Astrocyte of the cerebellum (primary cell): ENCODE results near the gene OXCT1.
"Not testable (repeated sequence)": the region's sequence is repeated elsewhere in the genome, so short reads cannot be mapped to it uniquely, and the experiment has no call there.

ENCODE experiments used
- DNase-seq: peaks from one replicate; pipeline ENCODE4 v3.0.0-alpha.2; 2011; ENCODE audit warnings: low read depth
- H3K4me3 ChIP-seq: 2 replicates; pipeline ENCODE4 v1.5.1; 2011; ENCODE audit warnings: mild to moderate bottlenecking, low read depth, low read length, moderate library complexity
- CTCF ChIP-seq: IDR thresholded peaks from 2 replicates; pipeline ENCODE4 v1.5.1; 2012; ENCODE audit warnings: low read length, low read depth, moderate library complexity, mild to moderate bottlenecking; ENCODE audit errors: missing control alignments
- in situ Hi-C: cut with HindIII; loops from 2 replicates; pipeline ENCODE4 v1.10.0; 2017; ENCODE audit warnings: low sequenced_read_pairs

OXCT1 gene

GRCh38 chr5:41820150-41820549 lies 50.1 kb downstream of the OXCT1 start:
- DNase-seq: no peak
- H3K4me3 ChIP-seq: no peak overlapping the region
- in situ Hi-C loops: no loop called here
- no peak for TF ChIP-seq CTCF

GRCh38 chr5:41817625-41818301 lies 52.5 kb downstream of the OXCT1 start:
- no peak for TF ChIP-seq CTCF
- no peak for DNase-seq
- no peak overlapping the region for H3K4me3 ChIP-seq
- in situ Hi-C loops: no loop called here

- H3K4me3 ChIP-seq: no peak overlapping the region
- no peak for DNase-seq
- in situ Hi-C loops: no loop called here
- no peak for TF ChIP-seq CTCF
These were observed 54.5 kb downstream of the OXCT1 start for GRCh38 chr5:41815663-41816229.

GRCh38 chr5:41815261-41815660 lies 55.0 kb downstream of the OXCT1 start:
- TF ChIP-seq CTCF: no peak
- no peak overlapping the region for H3K4me3 ChIP-seq
- in situ Hi-C loops: no loop called here
- no peak for DNase-seq

GRCh38 chr5:41814306-41814705 lies 55.9 kb downstream of the OXCT1 start:
- H3K4me3 ChIP-seq, DNase-seq, in situ Hi-C loops: not testable (repeated sequence)

- no peak for TF ChIP-seq CTCF
- no peak for DNase-seq
- in situ Hi-C loops: no loop called here
- H3K4me3 ChIP-seq: no peak overlapping the region
These were observed 58.1 kb downstream of the OXCT1 start for GRCh38 chr5:41812156-41812555.

- DNase-seq: no peak
- no peak overlapping the region for H3K4me3 ChIP-seq
- no peak for TF ChIP-seq CTCF
- in situ Hi-C loops: no loop called here
These were observed 61.1 kb downstream of the OXCT1 start for GRCh38 chr5:41809128-41809527.
